Measurements from ENCODE around the gene TMEM196. TPM values are rescaled to one million over a fixed set of nuclear protein-coding genes. Genes with fewer than 3 reads are reported as not detected.

The TMEM196 gene
- total RNA-seq: not detected in 2 replicates

GRCh38 chr7:19772841-19773760, at the start of gene TMEM196:
TMEM196 (minus strand) TSS chr7:19773617; CDS start chr7:19772696, 921 bp downstream.
- peak within 1 kb of the TSS; percentile 24 for H3K4me3 ChIP-seq (ENCODE audit: low read depth, low read length)
- peak; percentile 27 for DNase-seq (ENCODE audit: low read depth)
- TF ChIP-seq CTCF (IDR thresholded peaks at IDR 0.05; ENCODE audit: insufficient read depth, low read depth, low read length): no peak

- no peak for DNase-seq (ENCODE audit: low read depth)
- H3K4me3 ChIP-seq (ENCODE audit: low read depth, low read length): no peak overlapping the region
- TF ChIP-seq CTCF (IDR thresholded peaks at IDR 0.05; ENCODE audit: insufficient read depth, low read depth, low read length): no peak
Observed at GRCh38 chr7:19816128-19816527, 42.7 kb upstream of the TMEM196 start.

GRCh38 chr7:19815546-19815945, 42.1 kb upstream of the TMEM196 start:
- TF ChIP-seq CTCF (IDR thresholded peaks at IDR 0.05; ENCODE audit: insufficient read depth, low read depth, low read length): no peak
- DNase-seq (ENCODE audit: low read depth): no peak
- H3K4me3 ChIP-seq (ENCODE audit: low read depth, low read length): no peak overlapping the region

GRCh38 chr7:19814776-19815175, 41.4 kb upstream of the TMEM196 start:
- no peak for DNase-seq (ENCODE audit: low read depth)
- H3K4me3 ChIP-seq (ENCODE audit: low read depth, low read length): no peak overlapping the region
- no peak for TF ChIP-seq CTCF (IDR thresholded peaks at IDR 0.05; ENCODE audit: insufficient read depth, low read depth, low read length)

- no peak overlapping the region for H3K4me3 ChIP-seq (ENCODE audit: low read depth, low read length)
- TF ChIP-seq CTCF (IDR thresholded peaks at IDR 0.05; ENCODE audit: insufficient read depth, low read depth, low read length): no peak
- DNase-seq (ENCODE audit: low read depth): no peak
Observed at GRCh38 chr7:19811386-19811785, 38.0 kb upstream of the TMEM196 start.

- H3K4me3 ChIP-seq (ENCODE audit: low read depth, low read length): no peak overlapping the region
- no peak for DNase-seq (ENCODE audit: low read depth)
- TF ChIP-seq CTCF (IDR thresholded peaks at IDR 0.05; ENCODE audit: insufficient read depth, low read depth, low read length): no peak
Observed at GRCh38 chr7:19798986-19799385, 25.6 kb upstream of the TMEM196 start.
